ENCODE measurements around the gene DCHS2.

GRCh38 chr4:154406018-154406795 is 85.4 kb downstream of the DCHS2 start:
- TF ChIP-seq ZNF274 (IDR thresholded peaks at IDR 0.05; ENCODE audit: insufficient read depth, insufficient read length) (no peak), POLR2AphosphoS5 (IDR thresholded peaks at IDR 0.05; ENCODE audit: low read length) (no peak), TAF1 (IDR thresholded peaks at IDR 0.05; ENCODE audit: borderline replicate concordance, low read depth, low read length) (no peak), CTCF (IDR thresholded peaks at IDR 0.05 in 2 of 3, conservative IDR thresholded peaks at IDR 0.05 in 1 of 3; ENCODE audit: control insufficient read depth in 2 of 3, extremely low read depth in 1 of 3, insufficient read depth in 1 of 3, low read depth in 3 of 3, low read length in 3 of 3) (no peak), RELA (IDR thresholded peaks at IDR 0.05; ENCODE audit: borderline replicate concordance, partially characterized antibody) (no peak), MYC (IDR thresholded peaks at IDR 0.05; ENCODE audit: insufficient read depth, insufficient read length, insufficient replicate concordance, low read length, severe bottlenecking) (no peak), POLR2A (IDR thresholded peaks at IDR 0.05; ENCODE audit: low read depth, low read length) (no peak), SUZ12 (IDR thresholded peaks at IDR 0.05; ENCODE audit: unreplicated experiment) (no peak), MTA3 (IDR thresholded peaks at IDR 0.05; ENCODE audit: borderline replicate concordance, low read length) (no peak), FOXK2 (IDR thresholded peaks at IDR 0.05) (no peak)

Measured in GM12878 (cell line).